SK-N-SH (cell line): ENCODE data around the gene ZNF541. TPM values are rescaled to one million over a fixed set of nuclear protein-coding genes. Genes with fewer than 3 reads are reported as not detected.
A peak's percentile ranks its signal among the peaks of the same experiment; 100 is the strongest.
"Not testable (repeated sequence)": the region's sequence is repeated elsewhere in the genome, so short reads cannot be mapped to it uniquely, and the experiment has no call there.

ENCODE experiments used
- CTCF ChIA-PET: fragments of 300-600, 350-600 bp; formaldehyde crosslinking; extraction: SDS; loops from one replicate; lab custom pipeline; 2021; lab: Yijun Ruan, JAX
- POLR2A ChIA-PET: fragments of 350-600 bp; sonication (Branson Sonifier 250); formaldehyde crosslinking; extraction: SDS; loops from one replicate; lab custom pipeline; 2020; ENCODE audit warnings: antibody characterized with exemption, inconsistent platforms; lab: Yijun Ruan, JAX
- DNase-seq: peaks from one replicate; pipeline ENCODE4 v3.0.0; 2012
- H2AFZ ChIP-seq: fragments of 200-600 bp; sonication (generic); 2 replicates; pipeline ENCODE4 v1.8.1; 2016; ENCODE audit warnings: antibody characterized with exemption, mild to moderate bottlenecking, low read depth
- H3F3A ChIP-seq: fragments of 200-600 bp; sonication (generic); replicated peaks from 2 replicates; pipeline ENCODE3; 2016; ENCODE audit warnings: antibody characterized with exemption, mild to moderate bottlenecking; ENCODE audit not compliant: insufficient read depth
- H3K27ac ChIP-seq, 2 experiments: fragments of 200-500 bp in 1 of 2; fragments of 200-600 bp in 1 of 2; sonication (Bioruptor generic) in 1 of 2; sonication (generic), shearing (Covaris generic) in 1 of 2; 2 replicates each; pipeline versions ENCODE4 v1.5.1 to v1.6.1; 2014 to 2016; ENCODE audit warnings: low read depth in 2 of 2, inconsistent platforms in 1 of 2, low read length in 1 of 2, mild to moderate bottlenecking in 1 of 2, mixed read lengths in 1 of 2
- H3K27me3 ChIP-seq: fragments of 200-600 bp; sonication (generic), shearing (Covaris generic); 2 replicates; pipeline ENCODE4 v1.6.1; 2016; ENCODE audit warnings: mixed run types; ENCODE audit not compliant: insufficient read depth
- H3K36me3 ChIP-seq, 2 experiments: fragments of 200-500 bp in 1 of 2; fragments of 200-600 bp in 1 of 2; sonication (Bioruptor generic) in 1 of 2; sonication (generic) in 1 of 2; replicated peaks in 1 of 2; 2 replicates each; pipeline versions ENCODE3 to v1.5.1; 2014 to 2016; ENCODE audit warnings: low read length in 1 of 2, mild to moderate bottlenecking in 1 of 2; ENCODE audit not compliant: insufficient read depth in 2 of 2, control insufficient read depth in 1 of 2
- H3K4me1 ChIP-seq, 2 experiments: fragments of 200-500 bp in 1 of 2; fragments of 200-600 bp in 1 of 2; sonication (Bioruptor generic) in 1 of 2; sonication (generic), shearing (Covaris generic) in 1 of 2; 2 replicates each; pipeline versions ENCODE4 v1.5.1 to v1.6.1; 2014 to 2016; ENCODE audit warnings: low read depth in 1 of 2, low read length in 1 of 2, mixed run types in 1 of 2; ENCODE audit not compliant: insufficient read depth in 2 of 2, control insufficient read depth in 1 of 2
- H3K4me2 ChIP-seq: fragments of 200-600 bp; sonication (generic), shearing (Covaris generic); 2 replicates; pipeline ENCODE4 v1.6.1; 2017; ENCODE audit warnings: mixed run types
- H3K4me3 ChIP-seq, 2 experiments: fragments of 200-500 bp in 1 of 2; fragments of 200-600 bp in 1 of 2; sonication (Bioruptor generic) in 1 of 2; sonication (generic), shearing (Covaris generic) in 1 of 2; 2 replicates each; pipeline versions ENCODE4 v1.5.1 to v1.8.1; 2014 to 2016; ENCODE audit warnings: low read depth in 2 of 2, inconsistent platforms in 1 of 2, low read length in 1 of 2, mild to moderate bottlenecking in 1 of 2, mixed read lengths in 1 of 2, moderate library complexity in 1 of 2
- H3K79me2 ChIP-seq: fragments of 200-600 bp; sonication (generic); 2 replicates; pipeline ENCODE4 v1.8.1; 2017; ENCODE audit warnings: mild to moderate bottlenecking; ENCODE audit not compliant: insufficient read depth
- H3K9ac ChIP-seq: fragments of 200-600 bp; sonication (generic); 2 replicates; pipeline ENCODE4 v1.6.1; 2017; ENCODE audit warnings: mixed run types
- H3K9me2 ChIP-seq: fragments of 200-600 bp; sonication (generic); 2 replicates; pipeline ENCODE4 v1.6.1; 2017; ENCODE audit warnings: mixed run types
- H3K9me3 ChIP-seq: fragments of 200-600 bp; sonication (generic); 2 replicates; pipeline ENCODE4 v1.6.1; 2017; ENCODE audit warnings: mixed run types, mild to moderate bottlenecking, moderate library complexity
- H4K20me1 ChIP-seq: fragments of 200-600 bp; sonication (generic); 2 replicates; pipeline ENCODE4 v1.6.1; 2017; ENCODE audit warnings: mild to moderate bottlenecking, mixed run types; ENCODE audit not compliant: insufficient read depth
- CHD2 ChIP-seq: fragments of 150-350 bp; IDR thresholded peaks from 2 replicates; pipeline ENCODE4 v1.6.1; 2018; ENCODE audit warnings: low read length; ENCODE audit not compliant: partially characterized antibody
- FOXJ3 ChIP-seq: sonication (generic); formaldehyde crosslinking; IDR thresholded peaks from 2 replicates; pipeline ENCODE4 v1.5.1; 2020; ENCODE audit warnings: mild to moderate bottlenecking, missing genetic modification reagents
- GABPA ChIP-seq: IDR thresholded peaks from 2 replicates; pipeline ENCODE4 v1.4.0; 2012; ENCODE audit warnings: low read depth, mild to moderate bottlenecking
- GATA2 ChIP-seq: sonication (generic); formaldehyde crosslinking; IDR thresholded peaks from 2 replicates; pipeline ENCODE4 v1.5.0; 2020; ENCODE audit warnings: mild to moderate bottlenecking, missing genetic modification reagents
- MEF2A ChIP-seq: IDR thresholded peaks from 2 replicates; pipeline ENCODE4 v1.4.0; 2012; ENCODE audit warnings: low read depth, borderline replicate concordance
- NRF1 ChIP-seq: IDR thresholded peaks from 2 replicates; pipeline ENCODE4 v1.6.1; 2012; ENCODE audit warnings: low read depth, mild to moderate bottlenecking, low read length
- POLR2AphosphoS5 ChIP-seq: IDR thresholded peaks from 2 replicates; pipeline ENCODE4 v1.6.1; 2012; ENCODE audit warnings: low read depth, low read length
- SMC3 ChIP-seq: IDR thresholded peaks from 2 replicates; pipeline ENCODE4 v1.6.1; 2012; ENCODE audit warnings: low read depth, low read length, improper control_type of control experiment
- TAF1 ChIP-seq: IDR thresholded peaks from 2 replicates; pipeline ENCODE4 v1.6.1; 2012; ENCODE audit warnings: low read depth, mild to moderate bottlenecking, low read length, moderate library complexity, borderline replicate concordance
- TCF12 ChIP-seq: IDR thresholded peaks from 2 replicates; pipeline ENCODE4 v1.4.0; 2012
- WGBS: methylation state at CpG from one replicate; pipeline ENCODE4 v1.1.6; 2017; ENCODE audit warnings: low lambda C conversion rate; 5-methylcytosine and 5-hydroxymethylcytosine counted together
- polyA plus RNA-seq, 3 experiments: library from polyadenylated mRNA; depleted of rRNA; stranded (reverse); fragments of >200 nt; gene quantifications; 2 replicates each; pipeline ENCODE4 v1.2.3, GENCODE V29; 2012
- TF ChIP-seq, protein P1 (sequence below): IDR thresholded peaks from 2 replicates; pipeline ENCODE4 v1.4.0; 2012; ENCODE audit warnings: low read depth
- TF ChIP-seq, protein P2 (sequence below): fragments of 150-350 bp; IDR thresholded peaks from 2 replicates; pipeline ENCODE4 v1.6.1; 2016; ENCODE audit warnings: mild to moderate bottlenecking, low read depth, low read length

ZNF541 gene
- polyA plus RNA-seq, 1 of the 3 experiments (the other 2 are of a cell fraction), result 0.08 TPM

DNA sequence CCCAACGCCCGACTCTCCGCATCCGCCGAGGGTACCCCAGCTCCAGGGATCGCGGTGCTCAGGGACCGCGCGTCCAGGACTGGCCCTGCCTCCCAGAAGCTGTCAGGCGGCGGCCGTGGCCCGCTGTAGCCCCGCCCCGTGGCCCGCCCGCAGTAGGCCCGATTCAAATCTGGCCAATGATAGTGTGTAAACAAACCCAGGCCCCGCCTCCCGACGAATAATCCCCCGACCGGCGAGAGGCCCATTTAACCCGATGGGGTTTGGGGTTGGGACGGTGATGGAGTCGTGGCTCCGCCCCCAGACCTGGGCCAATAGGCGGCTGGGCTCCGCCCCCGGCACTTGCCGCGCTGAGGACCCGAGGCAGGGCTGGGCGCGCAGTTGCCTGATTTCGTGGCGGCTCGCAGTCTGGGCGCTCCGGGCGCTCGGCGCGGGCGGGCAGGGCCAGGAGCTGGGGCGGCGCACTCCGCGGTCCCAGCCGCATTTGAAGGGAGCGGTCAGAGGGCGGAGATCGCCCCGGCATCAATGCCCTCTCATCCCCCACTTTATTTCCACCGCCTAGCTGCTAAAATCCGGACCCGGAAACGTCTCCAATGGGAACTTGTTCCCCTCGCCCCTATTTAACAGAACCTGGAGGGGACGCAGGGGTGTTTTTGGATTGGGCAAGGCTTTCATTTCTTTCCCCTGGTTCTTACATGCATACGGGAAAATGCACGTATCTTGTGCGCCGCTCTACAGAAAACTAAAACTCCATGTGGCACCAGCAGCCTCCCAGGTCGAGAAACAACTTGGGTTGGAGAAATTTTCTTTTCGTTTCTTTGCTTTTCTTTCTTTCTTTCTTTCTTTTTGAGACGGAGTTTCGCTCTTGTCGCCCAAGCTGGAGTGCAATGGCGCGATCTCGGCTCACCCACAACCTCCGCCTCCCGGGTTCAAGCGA lies 27.6 kb upstream of the ZNF541 start (continued):
- TF ChIP-seq SMC3 (no peak; the same call in 1 of the 2 replicates), GABPA (no peak), TAF1 (peak; percentile 86), POLR2AphosphoS5 (peak; percentile 66), MEF2A (no peak), TCF12 (no peak), NRF1 (peak; percentile 18; the same call in 1 of the 2 replicates), FOXJ3 (CRISPR knock-in tag) (0 out of 2 replicates have a peak, but pooled peaks have one; percentile 56), CHD2 (no peak)
- TF ChIP-seq, protein P1, sequence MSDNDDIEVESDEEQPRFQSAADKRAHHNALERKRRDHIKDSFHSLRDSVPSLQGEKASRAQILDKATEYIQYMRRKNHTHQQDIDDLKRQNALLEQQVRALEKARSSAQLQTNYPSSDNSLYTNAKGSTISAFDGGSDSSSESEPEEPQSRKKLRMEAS, result peak; percentile 84
- TF ChIP-seq, protein P2, sequence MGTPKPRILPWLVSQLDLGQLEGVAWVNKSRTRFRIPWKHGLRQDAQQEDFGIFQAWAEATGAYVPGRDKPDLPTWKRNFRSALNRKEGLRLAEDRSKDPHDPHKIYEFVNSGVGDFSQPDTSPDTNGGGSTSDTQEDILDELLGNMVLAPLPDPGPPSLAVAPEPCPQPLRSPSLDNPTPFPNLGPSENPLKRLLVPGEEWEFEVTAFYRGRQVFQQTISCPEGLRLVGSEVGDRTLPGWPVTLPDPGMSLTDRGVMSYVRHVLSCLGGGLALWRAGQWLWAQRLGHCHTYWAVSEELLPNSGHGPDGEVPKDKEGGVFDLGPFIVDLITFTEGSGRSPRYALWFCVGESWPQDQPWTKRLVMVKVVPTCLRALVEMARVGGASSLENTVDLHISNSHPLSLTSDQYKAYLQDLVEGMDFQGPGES, result no peak
- TF ChIP-seq, all 33 proteins: peak for 14

DNA sequence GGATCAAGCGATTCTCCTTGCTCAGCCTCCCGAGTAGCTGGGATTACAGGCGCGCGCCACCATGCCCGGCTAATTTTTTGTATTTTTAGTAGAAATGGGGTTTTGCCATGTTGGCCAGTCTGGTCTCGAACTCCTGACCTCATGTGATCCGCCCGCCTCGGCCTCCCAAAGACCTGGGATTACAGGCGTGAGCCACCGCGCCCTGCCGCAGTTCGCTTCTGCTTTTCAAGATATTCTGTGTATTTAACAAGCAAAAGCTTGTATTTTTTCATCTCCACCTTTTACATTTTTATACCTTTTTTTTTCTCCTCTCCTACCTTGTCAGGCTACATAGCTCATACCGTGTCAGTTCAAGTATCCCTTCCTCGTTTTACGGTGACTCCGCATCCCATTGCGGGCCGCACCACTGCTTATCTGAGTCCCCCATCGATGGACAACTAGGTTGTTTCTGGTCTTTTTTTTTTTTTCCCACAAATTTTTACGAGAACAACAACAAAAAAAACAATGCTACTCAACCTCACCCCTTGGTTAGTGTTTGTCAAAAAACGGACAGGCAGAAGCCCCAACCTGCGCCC lies 26.8 kb upstream of the ZNF541 start:
- H4K20me1 ChIP-seq, H3K27me3 ChIP-seq: not testable (repeated sequence)
- CTCF ChIA-PET, result interaction anchor here (0.9 to 2.0 kb wide), 6 partner anchors 11 to 163 kb away, joined by 3 to 11 read pairs (median 5); partner anchors contain the start of gene NAPA
- 0 out of 2 replicates have a peak overlapping the region, but pooled peaks have one; percentile 6 for H2AFZ ChIP-seq
- peak; percentile 58 for TF ChIP-seq GATA2 (CRISPR knock-in tag)
- TF ChIP-seq, all 33 proteins: peak for 1; not testable (repeated sequence) for 32
- Histone ChIP-seq H3F3A (peaks cover 23% of the 10 kb centered on the region), H3K4me2 (peak overlapping the region; percentile 82), H3K27ac (peak overlapping the region; percentile 3 to 71; a peak in 2 of 4 replicates), H3K9ac (peak overlapping the region; percentile 40; the same call in 1 of the 2 replicates), H3K4me1 (peaks cover 0 to 13% of the 10 kb centered on the region in 2 experiments; a peak in 2 of 4 replicates), H3K4me3 (peak overlapping the region; percentile 45 to 57)
- DNase-seq, H3K9me2 ChIP-seq, H3K79me2 ChIP-seq, H3K9me3 ChIP-seq, H3K36me3 ChIP-seq: not testable (repeated sequence)
- POLR2A ChIA-PET, result interaction anchor here (1.0 to 1.7 kb wide), 4 partner anchors 9 to 103 kb away, joined by 3 to 8 read pairs (median 5); partner anchors contain the start of gene NAPA
- 53% methylated on average over 25 of the region's 25 CpGs for WGBS
